GM12878 (cell line): ENCODE measurements around the gene PCSK5. TPM values are rescaled to one million over a fixed set of nuclear protein-coding genes. Genes with fewer than 3 reads are reported as not detected.

Experiments
- ATAC-seq: fragments of 200-7000 bp; cut with Tn5 transposase; 3 replicates; pipeline ENCODE4 v1.9.1; 2020; ENCODE audit warnings: mild to moderate bottlenecking, moderate library complexity
- BruUV-seq: library from RNA; stranded (reverse); fragments of 400-500 nt; replicated peaks from 2 replicates; lab custom pipeline; 2021; lab: Mats Ljungman, UMichigan
- CTCF ChIA-PET: fragments of 300-600 bp; sonication (Branson Sonifier 250); formaldehyde crosslinking; extraction: SDS; loops from one replicate; lab custom pipeline; 2021; ENCODE audit warnings: inconsistent platforms; lab: Yijun Ruan, JAX
- POLR2A ChIA-PET: fragments of 350-600 bp; formaldehyde crosslinking; extraction: SDS; loops from one replicate; lab custom pipeline; 2021; ENCODE audit warnings: inconsistent platforms; lab: Charles Lee
- RAD21 ChIA-PET: fragments of 300-600 bp; sonication (Branson Sonifier 250); formaldehyde crosslinking; loops from one replicate; lab custom pipeline; 2023; ENCODE audit warnings: antibody characterized with exemption; ENCODE audit not compliant: unreplicated experiment; lab: Charles Lee
- SMC1A ChIA-PET: fragments of 300-600 bp; sonication (Branson Sonifier 250); formaldehyde crosslinking; loops from one replicate; lab custom pipeline; 2023; ENCODE audit not compliant: unreplicated experiment, uncharacterized antibody; lab: Charles Lee
- DNase-seq: peaks from one replicate; pipeline ENCODE4 v3.0.0-alpha.2; 2011; ENCODE audit warnings: low read depth, low spot score
- FAIRE-seq: peaks from 3 replicates; lab custom pipeline; 2011; peaks lifted over from hg19 to GRCh38; lab: Jason Lieb, UNC
- H2AFZ ChIP-seq: 2 replicates; pipeline ENCODE4 v1.6.0; 2011; ENCODE audit warnings: low read depth, low read length, control low read depth; ENCODE audit not compliant: control insufficient read depth
- H3K27ac ChIP-seq: 2 replicates; pipeline ENCODE4 v1.5.1; 2011; ENCODE audit warnings: control low read depth; ENCODE audit not compliant: control insufficient read depth, insufficient read depth
- H3K27me3 ChIP-seq, 2 experiments: replicated peaks in 1 of 2; 2 replicates each; pipeline versions ENCODE4 v1.6.0 to v1.6.1; 2011; ENCODE audit warnings: low read length in 1 of 2; ENCODE audit not compliant: control insufficient read depth in 2 of 2, insufficient read depth in 2 of 2
- H3K36me3 ChIP-seq, 2 experiments: 2 replicates each; pipeline ENCODE4 v1.5.1; 2011; ENCODE audit warnings: low read length in 1 of 2; ENCODE audit not compliant: control insufficient read depth in 2 of 2, insufficient read depth in 2 of 2
- H3K4me1 ChIP-seq: 2 replicates; pipeline ENCODE4 v1.6.1; 2011; ENCODE audit warnings: mild to moderate bottlenecking, low read length, moderate library complexity, mixed read lengths; ENCODE audit not compliant: control insufficient read depth, insufficient read depth
- H3K4me2 ChIP-seq: 2 replicates; pipeline ENCODE4 v1.6.0; 2011; ENCODE audit warnings: control low read depth; ENCODE audit not compliant: control insufficient read depth, insufficient read depth
- H3K4me3 ChIP-seq: fragments of 200-600 bp; sonication (generic); 2 replicates; pipeline ENCODE4 v1.5.1; 2016
- H3K79me2 ChIP-seq: 2 replicates; pipeline ENCODE4 v1.6.0; 2011; ENCODE audit warnings: low read length; ENCODE audit not compliant: control insufficient read depth, insufficient read depth
- H3K9ac ChIP-seq: 2 replicates; pipeline ENCODE4 v1.8.0; 2011; ENCODE audit warnings: low read length, control low read depth, mixed read lengths; ENCODE audit not compliant: control insufficient read depth, insufficient read depth
- H3K9me3 ChIP-seq: replicated peaks from 3 replicates; pipeline ENCODE4 v1.5.1; 2011; ENCODE audit warnings: mild to moderate bottlenecking, low read length; ENCODE audit not compliant: control insufficient read depth, insufficient read depth
- H4K20me1 ChIP-seq: 2 replicates; pipeline ENCODE4 v1.6.0; 2011; ENCODE audit not compliant: control insufficient read depth, insufficient read depth
- CTCF ChIP-seq, 3 experiments: IDR thresholded peaks in 2 of 3; conservative IDR thresholded peaks in 1 of 3; 2 replicates each; pipeline ENCODE4 v1.5.1; 2011; ENCODE audit warnings: low read depth in 3 of 3, low read length in 3 of 3, mild to moderate bottlenecking in 3 of 3, control low read depth in 2 of 3, moderate library complexity in 2 of 3, inconsistent platforms in 1 of 3, mixed read lengths in 1 of 3; ENCODE audit not compliant: control insufficient read depth in 2 of 3, insufficient read depth in 1 of 3; ENCODE audit errors: extremely low read depth in 1 of 3
- FOXK2 ChIP-seq: fragments of 450-650 bp; IDR thresholded peaks from 2 replicates; pipeline ENCODE4 v1.6.1; 2017; ENCODE audit warnings: mild to moderate bottlenecking, moderate library complexity
- KDM1A ChIP-seq: fragments of 200-600 bp; sonication (generic); IDR thresholded peaks from 2 replicates; pipeline ENCODE4 v1.6.1; 2016; ENCODE audit warnings: borderline replicate concordance
- MEF2A ChIP-seq: IDR thresholded peaks from 2 replicates; pipeline ENCODE4 v1.6.1; 2011; ENCODE audit warnings: low read depth, mild to moderate bottlenecking, low read length, moderate library complexity; ENCODE audit not compliant: insufficient read depth
- SIX5 ChIP-seq: IDR thresholded peaks from 2 replicates; pipeline ENCODE4 v1.6.1; 2011; ENCODE audit warnings: mild to moderate bottlenecking, low read depth, low read length, moderate library complexity; ENCODE audit not compliant: severe bottlenecking
- SMC3 ChIP-seq: IDR thresholded peaks from 2 replicates; pipeline ENCODE4 v1.6.1; 2011; ENCODE audit warnings: low read length, improper control_type of control experiment, borderline replicate concordance
- TCF7 ChIP-seq: IDR thresholded peaks from 2 replicates; pipeline ENCODE4 v1.6.1; 2014; ENCODE audit warnings: antibody characterized with exemption, borderline replicate concordance
- WRNIP1 ChIP-seq: IDR thresholded peaks from 2 replicates; pipeline ENCODE4 v1.6.1; 2011; ENCODE audit warnings: low read depth, low read length, improper control_type of control experiment, borderline replicate concordance
- ZBTB40 ChIP-seq: fragments of 450-650 bp; IDR thresholded peaks from 2 replicates; pipeline ENCODE4 v1.6.1; 2016; ENCODE audit warnings: mild to moderate bottlenecking, moderate library complexity, borderline replicate concordance
- ZNF687 ChIP-seq: fragments of 450-650 bp; IDR thresholded peaks from 2 replicates; pipeline ENCODE4 v1.6.1; 2017; ENCODE audit warnings: mild to moderate bottlenecking, moderate library complexity
- ZZZ3 ChIP-seq: IDR thresholded peaks from 2 replicates; pipeline ENCODE4 v1.6.1; 2011; ENCODE audit warnings: low read depth; ENCODE audit not compliant: control insufficient read depth, insufficient read length
- WGBS: methylation state at CpG from one replicate; pipeline ENCODE4 v1.1.6; 2016; ENCODE audit warnings: low lambda C conversion rate; ENCODE audit not compliant: insufficient replicate concordance, insufficient coverage; ENCODE audit errors: missing lambda C conversion rate; 5-methylcytosine and 5-hydroxymethylcytosine counted together
- in situ Hi-C: fragments of 300-500 bp; cut with MboI; formaldehyde crosslinking; loops from 9 replicates; pipeline ENCODE4 v1.14.3; 2018; ENCODE audit warnings: mixed read lengths
- intact Hi-C: fragments of 100-400 bp; cut with micrococcal nuclease; formaldehyde crosslinking; loops from one replicate; pipeline ENCODE4 v1.14.2; 2022; ENCODE audit not compliant: unreplicated experiment
- polyA plus RNA-seq, 11 experiments: library from polyadenylated mRNA; depleted of rRNA in 4 of 11; unstranded in 6 of 11; stranded (reverse) in 5 of 11; fragments of >200 nt; fragmentation: Nextera tagmentation in 4 of 11; fragmentation: Illumina TruSeq in 1 of 11; extraction: Ambion mirVana in 4 of 11; extraction: Trizol in 1 of 11; gene quantifications; 1 replicate in 1 of 11; 2 replicates in 10 of 11; pipeline versions ENCODE4 v1.2.1 to v1.2.3, GENCODE V29; 2011 to 2016; ENCODE audit warnings: inconsistent platforms in 2 of 11, missing spikeins in 2 of 11, low read depth in 1 of 11
- total RNA-seq, 4 experiments: library from RNA; depleted of rRNA in 3 of 4; stranded (reverse); fragments of >200 nt in 3 of 4; fragmentation: Illumina TruSeq in 1 of 4; extraction: Trizol in 1 of 4; gene quantifications; 2 replicates each; pipeline versions ENCODE4 v1.2.1 to v1.2.3, GENCODE V29; 2013 to 2021

The PCSK5 gene
- total and polyA plus RNA-seq, 10 of the 15 experiments (the other 5 are each of a cell fraction or from before 2014, with no cell fraction given), result 0.01 to 0.13 (median 0.04) TPM; not detected in 3

GRCh38 chr9:75983319-75984045 lies 93.0 kb downstream of the PCSK5 start:
- Histone ChIP-seq H3K9ac (no peak overlapping the region), H3K4me3 (no peak overlapping the region), H4K20me1 (no peaks in the 10 kb centered on the region), H3K9me3 (no peaks in the 10 kb centered on the region), H3K27ac (no peak overlapping the region), H3K27me3 (no peaks in the 10 kb centered on the region), H2AFZ (no peak overlapping the region), H3K4me1 (no peaks in the 10 kb centered on the region), H3K4me2 (no peak overlapping the region), H3K79me2 (no peaks in the 10 kb centered on the region), H3K36me3 (no peaks in the 10 kb centered on the region)
- CTCF ChIA-PET, result no interaction called here
- WGBS, result 26% methylated on average over 4 of the region's 4 CpGs
- BruUV-seq, result no TSS peak
- DNase-seq, result no peak
- SMC1A ChIA-PET, result no interaction called here
- intact Hi-C loops, result no loop called here
- in situ Hi-C loops, result no loop called here
- POLR2A ChIA-PET, result no interaction called here
- no peak for FAIRE-seq
- ATAC-seq, result no peak
- RAD21 ChIA-PET, result no interaction called here
- no peak for TF ChIP-seq ZBTB40
- no peak for TF ChIP-seq ZZZ3
- TF ChIP-seq SIX5, result no peak
- no peak for TF ChIP-seq TCF7
- no peak for TF ChIP-seq MEF2A
- no peak for TF ChIP-seq KDM1A
- no peak for TF ChIP-seq ZNF687
- no peak for TF ChIP-seq SMC3
- no peak for TF ChIP-seq WRNIP1
- TF ChIP-seq CTCF (IDR thresholded peaks at IDR 0.05 in 2 of 3, conservative IDR thresholded peaks at IDR 0.05 in 1 of 3; ENCODE audit: control insufficient read depth in 2 of 3, extremely low read depth in 1 of 3, insufficient read depth in 1 of 3, low read depth in 3 of 3, low read length in 3 of 3), result no peak
- no peak for TF ChIP-seq FOXK2
